T-helper 2 cell treated with Interferon-gamma antibody and Interleukin-4, amounts not matched to agents 5 μg/mL and 100 μg/mL, for 36 hours (primary cell): ENCODE measurements around the gene FUCA1.

Experiments used
- DNase-seq: peaks from one replicate; pipeline ENCODE4 v3.0.0; 2021; ENCODE audit warnings: low spot score
- H3K27ac Mint-ChIP-seq: one replicate; pipeline ENCODE4 v1.8.0; 2021; ENCODE audit warnings: mild to moderate bottlenecking, mixed read lengths
- H3K27me3 Mint-ChIP-seq: one replicate; pipeline ENCODE4 v1.8.0; 2021; ENCODE audit warnings: low read depth, mixed read lengths
- H3K36me3 Mint-ChIP-seq: one replicate; pipeline ENCODE4 v1.8.0; 2021; ENCODE audit warnings: low read depth, mixed read lengths
- H3K4me1 Mint-ChIP-seq: one replicate; pipeline ENCODE4 v1.8.0; 2021; ENCODE audit warnings: low read depth, mixed read lengths
- H3K4me3 Mint-ChIP-seq: one replicate; pipeline ENCODE4 v1.8.0; 2022; ENCODE audit warnings: mild to moderate bottlenecking, moderate library complexity, mixed read lengths
- H3K9me3 Mint-ChIP-seq: one replicate; pipeline ENCODE4 v1.8.0; 2021; ENCODE audit warnings: mixed read lengths

FUCA1 gene

GRCh38 chr1:23799255-23799569 is 68.9 kb downstream of the FUCA1 start:
- Mint-ChIP-seq H3K4me3 (peak overlapping the region; percentile 97), H3K9me3 (no peaks in the 10 kb centered on the region), H3K27me3 (no peaks in the 10 kb centered on the region), H3K27ac (peak overlapping the region; percentile 95), H3K4me1 (peaks cover 14% of the 10 kb centered on the region), H3K36me3 (peaks cover 11% of the 10 kb centered on the region)
- DNase-seq: no peak

DNA sequence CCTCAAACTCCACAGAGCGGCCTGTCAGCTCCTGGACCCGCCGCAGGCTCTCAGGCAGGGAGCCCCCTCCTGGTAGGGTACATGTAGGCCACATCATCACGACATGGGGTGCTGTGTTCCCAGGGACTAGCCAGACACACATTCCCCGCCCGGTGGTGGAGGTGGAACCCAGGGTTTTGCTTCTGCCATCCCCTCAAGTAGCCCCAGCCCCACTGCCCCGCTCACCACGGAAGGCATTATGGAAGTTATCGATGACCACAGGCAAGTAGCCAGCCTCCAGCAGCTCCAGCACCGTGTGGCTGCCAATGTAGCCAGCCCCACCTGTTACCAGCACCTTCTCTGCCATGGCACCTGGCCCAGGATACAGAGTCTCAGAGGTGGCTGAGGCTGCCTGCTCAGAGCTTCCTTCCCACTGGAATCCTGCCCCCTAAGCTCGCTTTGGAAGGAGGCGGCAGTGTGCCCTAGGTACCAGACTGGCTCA is 69.4 kb downstream of the FUCA1 start:
- Mint-ChIP-seq H3K4me1 (peaks cover 14% of the 10 kb centered on the region), H3K27ac (peak overlapping the region; percentile 95), H3K27me3 (no peaks in the 10 kb centered on the region), H3K36me3 (peaks cover 11% of the 10 kb centered on the region), H3K4me3 (peak overlapping the region; percentile 28), H3K9me3 (no peaks in the 10 kb centered on the region)
- DNase-seq: no peak

DNA sequence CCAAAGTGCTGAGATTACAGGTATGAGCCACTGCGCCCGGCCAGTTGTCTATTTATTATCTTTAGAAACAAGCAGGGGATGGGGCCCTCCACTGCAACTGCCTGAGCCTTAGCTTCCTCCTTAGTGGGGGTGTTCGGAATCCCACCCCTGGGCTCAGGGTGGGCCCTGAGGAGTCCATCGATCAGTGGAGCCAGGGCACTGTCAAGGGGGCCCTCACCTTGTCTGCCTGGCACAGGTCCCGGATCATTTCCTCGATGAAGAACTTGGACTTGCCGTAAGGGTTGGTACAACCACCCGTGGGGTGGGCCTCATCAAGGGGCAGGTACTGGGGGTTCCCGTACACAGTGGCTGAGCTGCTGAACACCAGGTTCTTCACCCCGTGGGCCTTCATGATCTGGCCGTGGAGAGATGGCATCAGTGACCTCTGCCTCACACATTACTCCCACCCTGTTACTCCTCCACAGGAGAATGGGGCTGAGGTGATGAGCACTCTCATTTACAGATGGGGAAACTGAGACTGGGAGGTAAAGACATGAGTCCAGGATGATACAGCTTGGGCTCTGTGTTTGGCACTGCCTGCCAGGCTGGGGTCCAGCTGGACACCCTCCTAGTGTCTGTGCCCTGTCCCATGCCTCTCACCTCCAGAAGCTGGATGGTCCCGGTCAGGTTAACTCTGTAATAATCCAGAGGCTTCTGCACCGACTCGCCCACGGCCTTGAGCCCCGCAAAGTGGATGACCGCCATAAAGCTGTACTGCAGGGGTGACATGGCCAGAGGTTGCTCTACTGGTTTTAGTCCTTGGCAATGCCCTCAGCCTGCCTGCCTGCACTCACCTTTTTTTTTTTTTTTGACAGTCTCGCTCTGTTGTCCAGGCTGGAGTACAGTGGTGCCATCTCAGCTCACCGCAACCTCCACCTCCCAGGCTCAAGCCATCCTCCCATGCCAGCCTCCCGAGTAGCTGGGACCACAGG is 70.3 kb downstream of the FUCA1 start:
- Mint-ChIP-seq H3K9me3 (no peaks in the 10 kb centered on the region), H3K4me1 (peaks cover 14% of the 10 kb centered on the region), H3K27ac (no peak overlapping the region), H3K36me3 (peaks cover 15% of the 10 kb centered on the region), H3K4me3 (no peak overlapping the region), H3K27me3 (no peaks in the 10 kb centered on the region)
- no peak for DNase-seq

GRCh38 chr1:23796466-23797271 is 71.4 kb downstream of the FUCA1 start:
- Mint-ChIP-seq H3K9me3 (no peaks in the 10 kb centered on the region), H3K27me3 (no peaks in the 10 kb centered on the region), H3K4me3 (no peak overlapping the region), H3K27ac (no peak overlapping the region), H3K4me1 (peaks cover 15% of the 10 kb centered on the region), H3K36me3 (peaks cover 16% of the 10 kb centered on the region)
- DNase-seq: no peak

- Mint-ChIP-seq H3K27ac (no peak overlapping the region), H3K36me3 (peaks cover 21% of the 10 kb centered on the region), H3K27me3 (no peaks in the 10 kb centered on the region), H3K4me3 (no peak overlapping the region), H3K4me1 (peaks cover 16% of the 10 kb centered on the region), H3K9me3 (no peaks in the 10 kb centered on the region)
- DNase-seq: no peak
Observed at GRCh38 chr1:23795676-23796465, 72.2 kb downstream of the FUCA1 start.
